H1 (cell line): ENCODE results near the gene FGF12. TPM values are rescaled to one million over a fixed set of nuclear protein-coding genes. Genes with fewer than 3 reads are reported as not detected.

Experiments
- KDM5A ChIP-seq: fragments of 200-600 bp; IDR thresholded peaks from 2 replicates; pipeline ENCODE4 v1.7.1; 2012; ENCODE audit warnings: mild to moderate bottlenecking, low read length, inconsistent platforms, mixed read lengths
- polyA plus RNA-seq, 7 experiments: library from polyadenylated mRNA; depleted of rRNA in 3 of 7; stranded (reverse) in 5 of 7; unstranded in 2 of 7; fragments of >200 nt in 5 of 7; fragments of 200-250 nt in 2 of 7; gene quantifications; 1 replicate in 5 of 7; 2 replicates in 1 of 7; 4 replicates in 1 of 7; pipeline versions ENCODE4 v1.2.1 to v1.2.3, GENCODE V29; 2011 to 2013; ENCODE audit warnings: missing spikeins in 2 of 7, mixed read lengths in 2 of 7
- total RNA-seq: library from RNA; stranded (reverse); fragmentation: NEBNext Ultra II Directional; extraction: Animal tissue kit (Norgen Biotek cat#: 25700); gene quantifications from 2 replicates; pipeline ENCODE4 v1.2.1, GENCODE V29; 2021
- TF ChIP-seq, protein P1 (sequence below): fragments of 300-600 bp; sonication (generic); IDR thresholded peaks from 2 replicates; pipeline ENCODE4 v1.7.1; 2012; ENCODE audit warnings: low read length, moderate library complexity, mild to moderate bottlenecking, inconsistent platforms; ENCODE audit not compliant: insufficient replicate concordance

Gene FGF12
- total and polyA plus RNA-seq, 2 of the 8 experiments (the other 6 are each of a cell fraction or from before 2014, with no cell fraction given) = 4.1 to 16.6 TPM

GRCh38 chr3:192223815-192224214, 503.5 kb downstream of the FGF12 start (continued):
- TF ChIP-seq, protein P1, sequence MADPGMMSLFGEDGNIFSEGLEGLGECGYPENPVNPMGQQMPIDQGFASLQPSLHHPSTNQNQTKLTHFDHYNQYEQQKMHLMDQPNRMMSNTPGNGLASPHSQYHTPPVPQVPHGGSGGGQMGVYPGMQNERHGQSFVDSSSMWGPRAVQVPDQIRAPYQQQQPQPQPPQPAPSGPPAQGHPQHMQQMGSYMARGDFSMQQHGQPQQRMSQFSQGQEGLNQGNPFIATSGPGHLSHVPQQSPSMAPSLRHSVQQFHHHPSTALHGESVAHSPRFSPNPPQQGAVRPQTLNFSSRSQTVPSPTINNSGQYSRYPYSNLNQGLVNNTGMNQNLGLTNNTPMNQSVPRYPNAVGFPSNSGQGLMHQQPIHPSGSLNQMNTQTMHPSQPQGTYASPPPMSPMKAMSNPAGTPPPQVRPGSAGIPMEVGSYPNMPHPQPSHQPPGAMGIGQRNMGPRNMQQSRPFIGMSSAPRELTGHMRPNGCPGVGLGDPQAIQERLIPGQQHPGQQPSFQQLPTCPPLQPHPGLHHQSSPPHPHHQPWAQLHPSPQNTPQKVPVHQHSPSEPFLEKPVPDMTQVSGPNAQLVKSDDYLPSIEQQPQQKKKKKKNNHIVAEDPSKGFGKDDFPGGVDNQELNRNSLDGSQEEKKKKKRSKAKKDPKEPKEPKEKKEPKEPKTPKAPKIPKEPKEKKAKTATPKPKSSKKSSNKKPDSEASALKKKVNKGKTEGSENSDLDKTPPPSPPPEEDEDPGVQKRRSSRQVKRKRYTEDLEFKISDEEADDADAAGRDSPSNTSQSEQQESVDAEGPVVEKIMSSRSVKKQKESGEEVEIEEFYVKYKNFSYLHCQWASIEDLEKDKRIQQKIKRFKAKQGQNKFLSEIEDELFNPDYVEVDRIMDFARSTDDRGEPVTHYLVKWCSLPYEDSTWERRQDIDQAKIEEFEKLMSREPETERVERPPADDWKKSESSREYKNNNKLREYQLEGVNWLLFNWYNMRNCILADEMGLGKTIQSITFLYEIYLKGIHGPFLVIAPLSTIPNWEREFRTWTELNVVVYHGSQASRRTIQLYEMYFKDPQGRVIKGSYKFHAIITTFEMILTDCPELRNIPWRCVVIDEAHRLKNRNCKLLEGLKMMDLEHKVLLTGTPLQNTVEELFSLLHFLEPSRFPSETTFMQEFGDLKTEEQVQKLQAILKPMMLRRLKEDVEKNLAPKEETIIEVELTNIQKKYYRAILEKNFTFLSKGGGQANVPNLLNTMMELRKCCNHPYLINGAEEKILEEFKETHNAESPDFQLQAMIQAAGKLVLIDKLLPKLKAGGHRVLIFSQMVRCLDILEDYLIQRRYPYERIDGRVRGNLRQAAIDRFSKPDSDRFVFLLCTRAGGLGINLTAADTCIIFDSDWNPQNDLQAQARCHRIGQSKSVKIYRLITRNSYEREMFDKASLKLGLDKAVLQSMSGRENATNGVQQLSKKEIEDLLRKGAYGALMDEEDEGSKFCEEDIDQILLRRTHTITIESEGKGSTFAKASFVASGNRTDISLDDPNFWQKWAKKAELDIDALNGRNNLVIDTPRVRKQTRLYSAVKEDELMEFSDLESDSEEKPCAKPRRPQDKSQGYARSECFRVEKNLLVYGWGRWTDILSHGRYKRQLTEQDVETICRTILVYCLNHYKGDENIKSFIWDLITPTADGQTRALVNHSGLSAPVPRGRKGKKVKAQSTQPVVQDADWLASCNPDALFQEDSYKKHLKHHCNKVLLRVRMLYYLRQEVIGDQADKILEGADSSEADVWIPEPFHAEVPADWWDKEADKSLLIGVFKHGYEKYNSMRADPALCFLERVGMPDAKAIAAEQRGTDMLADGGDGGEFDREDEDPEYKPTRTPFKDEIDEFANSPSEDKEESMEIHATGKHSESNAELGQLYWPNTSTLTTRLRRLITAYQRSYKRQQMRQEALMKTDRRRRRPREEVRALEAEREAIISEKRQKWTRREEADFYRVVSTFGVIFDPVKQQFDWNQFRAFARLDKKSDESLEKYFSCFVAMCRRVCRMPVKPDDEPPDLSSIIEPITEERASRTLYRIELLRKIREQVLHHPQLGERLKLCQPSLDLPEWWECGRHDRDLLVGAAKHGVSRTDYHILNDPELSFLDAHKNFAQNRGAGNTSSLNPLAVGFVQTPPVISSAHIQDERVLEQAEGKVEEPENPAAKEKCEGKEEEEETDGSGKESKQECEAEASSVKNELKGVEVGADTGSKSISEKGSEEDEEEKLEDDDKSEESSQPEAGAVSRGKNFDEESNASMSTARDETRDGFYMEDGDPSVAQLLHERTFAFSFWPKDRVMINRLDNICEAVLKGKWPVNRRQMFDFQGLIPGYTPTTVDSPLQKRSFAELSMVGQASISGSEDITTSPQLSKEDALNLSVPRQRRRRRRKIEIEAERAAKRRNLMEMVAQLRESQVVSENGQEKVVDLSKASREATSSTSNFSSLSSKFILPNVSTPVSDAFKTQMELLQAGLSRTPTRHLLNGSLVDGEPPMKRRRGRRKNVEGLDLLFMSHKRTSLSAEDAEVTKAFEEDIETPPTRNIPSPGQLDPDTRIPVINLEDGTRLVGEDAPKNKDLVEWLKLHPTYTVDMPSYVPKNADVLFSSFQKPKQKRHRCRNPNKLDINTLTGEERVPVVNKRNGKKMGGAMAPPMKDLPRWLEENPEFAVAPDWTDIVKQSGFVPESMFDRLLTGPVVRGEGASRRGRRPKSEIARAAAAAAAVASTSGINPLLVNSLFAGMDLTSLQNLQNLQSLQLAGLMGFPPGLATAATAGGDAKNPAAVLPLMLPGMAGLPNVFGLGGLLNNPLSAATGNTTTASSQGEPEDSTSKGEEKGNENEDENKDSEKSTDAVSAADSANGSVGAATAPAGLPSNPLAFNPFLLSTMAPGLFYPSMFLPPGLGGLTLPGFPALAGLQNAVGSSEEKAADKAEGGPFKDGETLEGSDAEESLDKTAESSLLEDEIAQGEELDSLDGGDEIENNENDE = no peak
- TF ChIP-seq KDM5A = no peak
- TF ChIP-seq, all 59 proteins: peak for 0
